ENCODE data around the gene NFAM1.

The NFAM1 gene

GRCh38 chr22:42470366-42471082, 38.3 kb upstream of the NFAM1 start:
- Histone ChIP-seq H3K4me3 (ENCODE audit: low read depth, low read length) (no peak overlapping the region), H2AFZ (no peak overlapping the region), H3K4me1 (no peaks in the 10 kb centered on the region), H3K4me2 (ENCODE audit: low read length) (no peak overlapping the region), H3K36me3 (ENCODE audit: control insufficient read depth, insufficient read depth, low read length) (no peaks in the 10 kb centered on the region), H3K27ac (no peak overlapping the region), H3K27me3 (ENCODE audit: control insufficient read depth, insufficient read depth, low read length) (no peaks in the 10 kb centered on the region), H3K79me2 (no peaks in the 10 kb centered on the region), H3K9ac (no peak overlapping the region), H3K9me3 (ENCODE audit: control insufficient read depth, low read length) (no peaks in the 10 kb centered on the region)
- TF ChIP-seq CTCF (IDR thresholded peaks at IDR 0.05) = no peak

- no peak overlapping the region for H3K4me2 ChIP-seq (ENCODE audit: low read length)
- no peak overlapping the region for H2AFZ ChIP-seq
- H3K36me3 ChIP-seq (ENCODE audit: control insufficient read depth, insufficient read depth, low read length) = no peaks in the 10 kb centered on the region
- no peak overlapping the region for H3K9ac ChIP-seq
- no peaks in the 10 kb centered on the region for H3K9me3 ChIP-seq (ENCODE audit: control insufficient read depth, low read length)
- no peak overlapping the region for H3K27ac ChIP-seq
- H3K4me3 ChIP-seq (ENCODE audit: low read depth, low read length) = no peak overlapping the region
- no peaks in the 10 kb centered on the region for H3K79me2 ChIP-seq
- no peaks in the 10 kb centered on the region for H3K27me3 ChIP-seq (ENCODE audit: control insufficient read depth, insufficient read depth, low read length)
- H3K4me1 ChIP-seq = no peaks in the 10 kb centered on the region
- no peak for TF ChIP-seq CTCF (IDR thresholded peaks at IDR 0.05)
Observed at GRCh38 chr22:42468841-42469240, 36.6 kb upstream of the NFAM1 start.

- H3K4me3 ChIP-seq (ENCODE audit: low read depth, low read length) = no peak overlapping the region
- no peaks in the 10 kb centered on the region for H3K9me3 ChIP-seq (ENCODE audit: control insufficient read depth, low read length)
- no peak for TF ChIP-seq CTCF (IDR thresholded peaks at IDR 0.05)
- H3K4me2 ChIP-seq (ENCODE audit: low read length) = peak overlapping the region; percentile 19
- H3K36me3 ChIP-seq (ENCODE audit: control insufficient read depth, insufficient read depth, low read length) = no peaks in the 10 kb centered on the region
- no peaks in the 10 kb centered on the region for H3K27me3 ChIP-seq (ENCODE audit: control insufficient read depth, insufficient read depth, low read length)
- peak overlapping the region; percentile 42 for H3K27ac ChIP-seq
- no peaks in the 10 kb centered on the region for H3K79me2 ChIP-seq
- no peak overlapping the region for H3K9ac ChIP-seq
- no peaks in the 10 kb centered on the region for H3K4me1 ChIP-seq
- H2AFZ ChIP-seq = peak overlapping the region; percentile 56
Observed at GRCh38 chr22:42462016-42462415, 29.8 kb upstream of the NFAM1 start.

GRCh38 chr22:42461511-42461910, 29.3 kb upstream of the NFAM1 start:
- no peak for TF ChIP-seq CTCF (IDR thresholded peaks at IDR 0.05)
- H3K9ac ChIP-seq = no peak overlapping the region
- no peaks in the 10 kb centered on the region for H3K9me3 ChIP-seq (ENCODE audit: control insufficient read depth, low read length)
- H3K27ac ChIP-seq = no peak overlapping the region
- no peak overlapping the region for H2AFZ ChIP-seq
- no peaks in the 10 kb centered on the region for H3K27me3 ChIP-seq (ENCODE audit: control insufficient read depth, insufficient read depth, low read length)
- H3K79me2 ChIP-seq = no peaks in the 10 kb centered on the region
- H3K36me3 ChIP-seq (ENCODE audit: control insufficient read depth, insufficient read depth, low read length) = no peaks in the 10 kb centered on the region
- no peak overlapping the region for H3K4me3 ChIP-seq (ENCODE audit: low read depth, low read length)
- H3K4me2 ChIP-seq (ENCODE audit: low read length) = no peak overlapping the region
- no peaks in the 10 kb centered on the region for H3K4me1 ChIP-seq
